Measurements from ENCODE around the gene WNT7B. TPM values are rescaled to one million over a fixed set of nuclear protein-coding genes. Genes with fewer than 3 reads are reported as not detected.

WNT7B gene
- total RNA-seq, 2 experiments from 2014 or later, result not detected

DNA sequence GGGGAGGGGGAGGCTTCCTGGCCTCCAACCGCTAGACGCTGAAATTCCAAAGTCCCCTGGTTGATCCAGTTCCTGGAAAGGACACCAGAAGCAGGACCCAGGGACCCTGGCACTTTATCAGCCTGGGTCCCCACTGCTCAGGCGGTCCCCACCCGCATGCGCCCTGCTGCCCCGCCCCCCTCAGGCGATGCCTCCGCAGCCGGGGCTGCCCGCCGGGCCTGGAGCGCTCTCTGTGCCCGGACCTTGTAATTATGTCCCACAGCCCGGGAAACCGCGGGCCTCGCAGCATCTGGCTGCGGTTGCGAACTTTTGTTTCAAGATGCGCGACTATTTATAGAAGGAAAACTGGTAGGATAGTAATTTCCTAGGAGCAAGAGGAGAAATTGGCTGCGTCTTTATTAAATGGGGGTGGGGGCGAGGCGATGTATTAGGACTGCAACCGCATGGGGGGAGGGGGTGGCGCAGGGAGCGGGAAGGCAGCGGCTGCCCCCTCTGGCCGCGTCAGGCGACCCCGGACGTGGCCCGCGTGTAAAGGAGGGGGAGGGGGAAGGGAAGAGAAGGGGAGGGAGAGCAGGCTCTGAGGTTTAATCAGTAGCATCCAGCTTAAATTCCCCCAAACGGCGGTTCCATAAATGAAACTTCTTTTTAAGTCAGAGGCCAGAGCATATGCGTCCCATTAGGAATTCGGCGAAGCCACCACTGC is 6.1 kb downstream of the WNT7B start:
- POLR2A ChIA-PET, result no interaction called here
- no peak overlapping the region for H3K27ac ChIP-seq (ENCODE audit: low read depth in 1 of 2, low read length in 2 of 2)
- peaks cover 0 to 14% of the 10 kb centered on the region in 2 experiments for H3K9me3 ChIP-seq (ENCODE audit: control insufficient read depth in 1 of 2, insufficient read depth in 1 of 2, low read length in 2 of 2)
- no peak overlapping the region for H3K27ac Mint-ChIP-seq
- ATAC-seq (ENCODE audit: poor library complexity) (no peak), DNase-seq (no peak)
- CTCF ChIA-PET, result no interaction called here
- H3K36me3 Mint-ChIP-seq (ENCODE audit: low read depth), result no peaks in the 10 kb centered on the region
- H3K4me1 Mint-ChIP-seq (ENCODE audit: low read depth), result no peaks in the 10 kb centered on the region
- H3K4me3 Mint-ChIP-seq, result no peak overlapping the region
- H3K9me3 Mint-ChIP-seq, result no peaks in the 10 kb centered on the region
- no peak overlapping the region for H3K4me3 ChIP-seq (ENCODE audit: low read length)
- peaks cover 50% of the 10 kb centered on the region for H3K27me3 Mint-ChIP-seq
- intact Hi-C loops (cut with DNase I, micrococcal nuclease), result no loop called here
- TF ChIP-seq CTCF (IDR thresholded peaks at IDR 0.05), result no peak
- H3K4me1 ChIP-seq (ENCODE audit: insufficient read depth, low read length), result peaks cover 14% of the 10 kb centered on the region
- peaks cover 43 to 66% of the 10 kb centered on the region in 2 experiments for H3K27me3 ChIP-seq (ENCODE audit: control insufficient read depth in 1 of 2, insufficient read depth in 2 of 2, low read length in 2 of 2)
- no peaks in the 10 kb centered on the region for H3K36me3 ChIP-seq (ENCODE audit: insufficient read depth, low read length)

- Histone ChIP-seq H3K4me1 (ENCODE audit: insufficient read depth, low read length) (peaks cover 10% of the 10 kb centered on the region), H3K27me3 (ENCODE audit: control insufficient read depth in 1 of 2, insufficient read depth in 2 of 2, low read length in 2 of 2) (peaks cover 38 to 58% of the 10 kb centered on the region in 2 experiments), H3K36me3 (ENCODE audit: insufficient read depth, low read length) (no peaks in the 10 kb centered on the region), H3K4me3 (ENCODE audit: low read length) (no peak overlapping the region), H3K9me3 (ENCODE audit: control insufficient read depth in 1 of 2, insufficient read depth in 1 of 2, low read length in 2 of 2) (peaks cover 0 to 8% of the 10 kb centered on the region in 2 experiments), H3K27ac (ENCODE audit: low read depth in 1 of 2, low read length in 2 of 2) (no peak overlapping the region)
- Mint-ChIP-seq H3K36me3 (ENCODE audit: low read depth) (no peaks in the 10 kb centered on the region), H3K4me3 (no peak overlapping the region), H3K27ac (no peak overlapping the region), H3K4me1 (ENCODE audit: low read depth) (no peaks in the 10 kb centered on the region), H3K27me3 (peaks cover 49% of the 10 kb centered on the region), H3K9me3 (no peaks in the 10 kb centered on the region)
- ATAC-seq (ENCODE audit: poor library complexity) (no peak), DNase-seq (no peak)
- intact Hi-C loops (cut with DNase I, micrococcal nuclease), result no loop called here
- TF ChIP-seq CTCF (IDR thresholded peaks at IDR 0.05), result no peak
- CTCF ChIA-PET, result no interaction called here
- POLR2A ChIA-PET, result no interaction called here
Measured at GRCh38 chr22:45969801-45970470, 7.0 kb downstream of the WNT7B start.

DNA sequence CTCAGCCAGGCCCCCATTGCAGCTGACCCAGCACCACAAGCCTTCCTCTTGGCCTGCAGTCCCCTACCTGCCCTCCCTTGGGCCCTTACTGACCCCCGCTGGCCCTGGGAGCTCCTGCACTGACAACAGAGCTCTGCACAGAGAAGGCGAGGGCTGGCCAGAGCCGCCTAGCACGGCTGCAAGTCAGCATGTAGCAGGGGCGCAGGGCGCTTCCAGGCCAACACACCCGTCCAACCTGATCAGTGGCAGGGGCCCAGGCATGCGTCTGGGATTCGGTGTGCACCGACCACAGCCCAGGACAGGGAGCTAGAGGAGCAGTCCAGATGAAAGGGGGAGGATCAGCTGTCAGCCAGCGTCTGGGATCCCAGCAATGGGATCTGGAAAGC is 7.6 kb downstream of the WNT7B start:
- no peak overlapping the region for H3K4me3 ChIP-seq (ENCODE audit: low read length)
- CTCF ChIA-PET, result no interaction called here
- H3K36me3 ChIP-seq (ENCODE audit: insufficient read depth, low read length), result no peaks in the 10 kb centered on the region
- no peak overlapping the region for H3K27ac Mint-ChIP-seq
- POLR2A ChIA-PET, result no interaction called here
- H3K4me3 Mint-ChIP-seq, result no peak overlapping the region
- H3K4me1 ChIP-seq (ENCODE audit: insufficient read depth, low read length), result peaks cover 10% of the 10 kb centered on the region
- no peaks in the 10 kb centered on the region for H3K4me1 Mint-ChIP-seq (ENCODE audit: low read depth)
- H3K9me3 ChIP-seq (ENCODE audit: control insufficient read depth in 1 of 2, insufficient read depth in 1 of 2, low read length in 2 of 2), result peaks cover 0 to 3% of the 10 kb centered on the region in 2 experiments
- intact Hi-C loops (cut with DNase I, micrococcal nuclease), result no loop called here
- H3K36me3 Mint-ChIP-seq (ENCODE audit: low read depth), result no peaks in the 10 kb centered on the region
- no peak for TF ChIP-seq CTCF (IDR thresholded peaks at IDR 0.05)
- H3K27me3 ChIP-seq (ENCODE audit: control insufficient read depth in 1 of 2, insufficient read depth in 2 of 2, low read length in 2 of 2), result peaks cover 32 to 53% of the 10 kb centered on the region in 2 experiments
- peaks cover 48% of the 10 kb centered on the region for H3K27me3 Mint-ChIP-seq
- no peak overlapping the region for H3K27ac ChIP-seq (ENCODE audit: low read depth in 1 of 2, low read length in 2 of 2)
- DNase-seq, result no peak
- no peak for ATAC-seq (ENCODE audit: poor library complexity)
- H3K9me3 Mint-ChIP-seq, result no peaks in the 10 kb centered on the region

Measured in CD4-positive, alpha-beta T cell (primary cell).